ENCODE data around the gene PIP4K2B.

Gene PIP4K2B

GRCh38 chr17:38779965-38780752 is 19.2 kb downstream of the PIP4K2B start:
- no peak for DNase-seq (ENCODE audit: low read depth)

DNA sequence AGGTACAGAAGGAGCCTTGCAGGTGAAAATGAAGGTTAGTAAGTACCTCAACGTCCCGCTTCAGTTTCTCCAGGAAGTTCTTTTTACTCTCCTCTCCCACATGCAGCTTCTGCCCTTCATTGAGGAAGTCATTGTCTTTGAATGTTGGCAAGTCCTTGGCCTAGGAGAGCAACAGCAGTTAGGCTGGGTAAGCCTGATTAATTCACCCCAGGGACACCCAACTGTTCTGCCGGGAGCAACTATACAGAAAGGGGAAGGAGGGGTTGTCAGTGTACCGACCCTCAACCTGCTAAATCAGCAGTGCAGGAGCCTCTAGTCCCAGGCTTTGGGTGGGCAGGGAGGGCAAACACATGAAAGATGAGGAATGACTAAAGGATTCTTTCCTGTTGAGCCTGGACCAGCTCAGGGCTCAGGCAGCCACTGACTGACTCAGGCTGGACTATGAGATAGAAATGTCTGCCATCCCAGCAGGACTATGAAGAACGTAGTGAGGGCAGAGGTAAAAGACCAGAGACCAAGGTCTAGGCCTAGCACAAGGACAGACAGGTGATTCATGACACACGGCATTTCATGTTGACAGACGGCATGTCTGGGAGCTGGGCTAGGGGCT is 21.6 kb downstream of the PIP4K2B start:
- no peak for DNase-seq (ENCODE audit: low read depth)

GRCh38 chr17:38773258-38773657 is 26.1 kb downstream of the PIP4K2B start:
- DNase-seq (ENCODE audit: low read depth) = no peak

DNA sequence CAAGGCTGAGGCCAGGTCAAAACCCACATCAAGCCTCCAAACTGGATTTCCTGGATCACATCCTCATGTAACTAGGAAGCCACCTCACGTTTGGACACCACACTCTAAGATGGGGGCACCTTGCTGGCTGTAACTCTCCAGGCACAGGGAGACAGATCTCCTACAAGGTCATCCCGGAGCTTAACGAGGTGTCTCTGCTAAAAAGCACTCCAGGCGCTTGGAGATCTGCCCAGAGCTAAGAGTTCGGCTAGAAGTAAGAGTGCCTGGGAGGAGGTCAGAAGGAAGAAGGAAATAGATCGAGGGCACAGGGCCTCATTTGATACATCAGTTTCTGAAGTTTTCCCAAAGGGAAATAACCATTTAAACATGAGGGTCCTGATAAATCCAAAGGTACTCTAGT is 30.9 kb downstream of the PIP4K2B start:
- DNase-seq (ENCODE audit: low read depth) = no peak

- no peak for DNase-seq (ENCODE audit: low read depth)
Observed at GRCh38 chr17:38766341-38766740, 33.0 kb downstream of the PIP4K2B start.

DNA sequence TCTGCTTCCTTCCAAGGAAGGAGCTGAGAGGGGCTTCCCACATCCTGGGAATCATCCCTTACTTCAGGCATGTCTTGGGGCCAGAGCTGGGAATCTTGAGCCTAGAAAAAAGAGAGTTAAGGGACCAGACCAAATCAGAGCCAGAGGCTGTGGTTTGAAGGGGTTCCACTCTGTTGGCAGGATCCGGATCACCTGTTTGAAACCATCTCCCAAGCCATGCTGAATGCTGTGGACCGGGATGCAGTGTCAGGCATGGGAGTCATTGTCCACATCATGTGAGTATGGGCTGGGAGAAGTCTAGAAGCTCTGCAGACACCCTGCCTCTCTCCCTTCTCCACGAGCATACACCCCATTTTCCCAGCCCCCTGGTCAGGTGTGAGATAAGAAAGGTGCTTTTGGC is 37.1 kb downstream of the PIP4K2B start:
- DNase-seq (ENCODE audit: low read depth) = no peak

GRCh38 chr17:38761612-38762011 is 37.7 kb downstream of the PIP4K2B start:
- DNase-seq (ENCODE audit: low read depth) = no peak

DNA sequence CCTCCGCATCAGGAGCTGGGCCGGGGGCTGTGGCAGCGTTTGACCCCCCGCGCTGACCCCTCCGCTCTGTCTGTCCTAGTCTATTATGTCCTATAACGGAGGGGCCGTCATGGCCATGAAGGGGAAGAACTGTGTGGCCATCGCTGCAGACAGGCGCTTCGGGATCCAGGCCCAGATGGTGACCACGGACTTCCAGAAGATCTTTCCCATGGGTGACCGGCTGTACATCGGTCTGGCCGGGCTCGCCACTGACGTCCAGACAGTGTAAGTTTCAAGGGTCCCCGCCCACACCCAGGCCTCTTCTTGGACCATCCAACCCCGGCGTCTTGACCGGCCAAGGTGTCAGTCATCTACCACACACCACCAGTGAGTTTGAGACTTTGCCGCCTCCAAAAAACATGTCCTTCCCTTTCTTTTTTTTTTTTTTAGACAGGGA is 46.3 kb downstream of the PIP4K2B start:
- DNase-seq (ENCODE audit: low read depth) = no peak

DNA sequence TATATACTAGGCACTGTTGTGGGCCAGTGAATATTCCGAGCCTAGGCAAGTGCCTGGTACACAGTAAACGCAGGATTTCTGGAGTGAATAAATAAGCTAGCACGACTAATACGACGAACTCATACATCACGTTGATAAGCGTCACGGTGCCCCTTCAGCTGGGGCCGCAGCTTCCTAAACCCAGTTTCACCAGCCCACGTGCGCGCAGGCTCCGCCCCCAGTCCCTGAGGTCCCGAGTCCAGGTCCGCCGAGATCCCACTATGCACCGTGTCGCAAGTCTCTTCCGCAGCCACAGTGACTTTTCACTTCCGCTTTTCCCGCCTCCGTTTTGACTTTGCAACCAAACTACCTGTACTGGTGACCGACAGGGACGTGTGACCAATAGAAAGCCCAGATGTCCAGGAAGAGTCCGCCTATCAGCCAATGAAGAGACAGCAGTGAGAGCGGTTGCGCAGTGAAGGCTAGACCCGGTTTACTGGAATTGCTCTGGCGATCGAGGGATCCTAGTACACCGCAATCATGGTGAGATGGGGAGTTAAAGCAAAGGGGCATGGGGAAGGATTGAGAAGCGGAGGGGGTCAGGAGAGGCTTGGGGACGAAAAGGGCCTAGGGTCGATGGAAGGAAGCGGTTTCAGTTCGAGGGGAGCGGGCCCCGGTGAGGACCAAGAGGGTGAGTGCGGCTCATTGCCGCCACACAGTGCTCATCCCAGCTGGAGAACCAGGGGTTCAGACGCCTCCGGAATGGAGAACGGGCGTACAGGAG is 46.9 kb downstream of the PIP4K2B start, which contains the start of gene PSMB3:
TSS of gene PSMB3 (plus strand) at position 434 of the 763 bp plus-strand sequence. CDS start at position 520, 86 bp downstream.
- DNase-seq (ENCODE audit: low read depth) = peak; percentile 95

GRCh38 chr17:38751808-38752307 is 47.5 kb downstream of the PIP4K2B start:
- DNase-seq (ENCODE audit: low read depth) = peak; percentile 73

- no peak for DNase-seq (ENCODE audit: low read depth)
Observed at GRCh38 chr17:38751144-38751807, 48.1 kb downstream of the PIP4K2B start.

GRCh38 chr17:38750312-38751121 is 48.8 kb downstream of the PIP4K2B start:
- no peak for DNase-seq (ENCODE audit: low read depth)

DNA sequence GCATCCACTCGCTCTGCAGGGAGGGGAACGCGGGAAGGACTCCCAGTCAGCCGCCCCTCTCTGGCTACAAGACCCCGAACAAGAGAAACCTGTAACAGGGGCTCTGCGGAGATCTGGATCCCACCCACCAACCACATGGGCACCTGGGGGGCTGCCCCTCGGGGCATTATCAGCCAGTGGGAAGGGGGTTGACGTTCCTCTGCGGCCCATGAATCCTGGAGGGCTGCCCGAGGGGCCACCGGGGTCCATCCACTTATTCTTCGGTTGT is 49.4 kb downstream of the PIP4K2B start:
- DNase-seq (ENCODE audit: low read depth) = no peak

- no peak for DNase-seq (ENCODE audit: low read depth)
Observed at GRCh38 chr17:38749223-38750043, 49.9 kb downstream of the PIP4K2B start.

- DNase-seq (ENCODE audit: low read depth) = no peak
Observed at GRCh38 chr17:38748892-38749222, 50.5 kb downstream of the PIP4K2B start.

- no peak for DNase-seq (ENCODE audit: low read depth)
Observed at GRCh38 chr17:38748149-38748891, 51.0 kb downstream of the PIP4K2B start, which contains the start of gene PCGF2. TSS of gene PCGF2 (minus strand) at chr17:38748336. CDS start at chr17:38740402, 7,934 bp downstream.

- DNase-seq (ENCODE audit: low read depth) = no peak
Observed at GRCh38 chr17:38747463-38748148, 51.8 kb downstream of the PIP4K2B start.

DNA sequence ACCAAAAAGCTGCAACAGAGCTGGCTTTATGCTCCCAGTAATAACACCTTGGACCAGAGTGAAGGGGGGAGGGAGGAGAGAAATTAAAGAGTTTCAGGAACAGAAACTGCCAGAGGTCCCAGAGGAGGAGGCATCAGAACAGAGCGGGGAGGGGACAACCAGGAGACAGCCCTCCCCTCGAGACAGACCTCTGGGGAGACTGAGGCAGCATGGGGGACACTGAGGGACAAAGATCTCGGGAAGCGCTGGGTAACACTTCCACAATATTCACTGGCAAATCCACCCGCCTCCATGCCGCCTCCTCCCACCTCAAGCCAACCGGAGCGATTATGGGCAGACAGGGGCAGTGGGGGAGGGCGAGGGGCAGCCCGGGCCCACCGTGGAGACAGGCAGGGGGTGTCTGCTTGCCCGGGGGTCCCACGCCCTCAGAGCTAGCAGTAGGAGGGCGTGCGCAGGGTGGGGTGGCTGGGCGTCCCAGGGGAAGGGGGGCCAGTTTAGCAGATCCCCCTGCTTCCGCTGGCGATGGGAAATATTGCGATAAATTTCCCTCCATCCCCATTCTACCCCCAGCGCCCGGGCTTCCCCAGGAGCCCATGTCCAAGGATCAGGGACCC is 52.4 kb downstream of the PIP4K2B start:
- DNase-seq (ENCODE audit: low read depth) = no peak
